ENCODE results near the gene TTI1.

Gene TTI1

DNA sequence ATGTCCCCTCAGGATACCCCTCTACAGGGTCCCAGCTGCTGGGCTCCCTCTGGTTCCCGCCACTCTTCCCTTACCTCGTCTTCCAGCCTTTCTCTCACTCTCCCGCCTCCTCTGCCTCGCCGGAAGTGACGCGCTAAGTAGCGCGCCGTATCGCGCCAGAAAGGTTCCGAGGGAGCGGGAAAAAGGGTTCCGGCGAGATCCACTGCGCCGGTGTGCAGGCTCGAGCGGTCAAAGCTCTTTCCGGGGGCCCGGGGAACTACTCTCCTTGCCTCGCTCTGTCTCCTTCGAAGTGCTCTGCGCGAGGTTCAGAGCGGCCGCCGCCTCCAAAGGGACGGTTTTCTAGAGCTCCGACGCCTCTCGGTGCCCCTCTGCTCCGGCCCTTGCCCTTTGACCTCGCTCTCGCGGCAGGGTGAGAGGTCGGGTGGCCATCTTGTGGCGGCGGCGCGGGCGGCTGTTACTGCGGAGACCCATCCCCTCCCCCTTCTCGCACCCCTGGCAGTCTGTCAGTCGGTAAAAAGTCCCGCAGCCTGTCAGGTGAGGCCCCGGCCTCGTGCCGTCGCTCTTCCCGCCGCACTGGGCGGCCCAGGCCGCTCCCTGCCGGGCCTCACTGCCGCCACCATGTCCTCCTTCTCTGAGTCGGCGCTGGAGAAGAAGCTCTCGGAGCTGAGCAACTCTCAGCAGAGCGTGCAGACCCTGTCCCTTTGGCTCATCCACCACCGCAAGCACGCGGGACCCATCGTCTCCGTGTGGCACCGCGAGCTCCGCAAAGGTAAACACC is at the start of gene TTI1, which contains the start of gene RPRD1B:
Gene TTI1, minus strand, starts transcription at position 127 of the 778 bp plus-strand sequence. CDS start 19,640 bp downstream, outside the sequence.
Gene RPRD1B, plus strand, starts transcription at position 417 of the 778 bp plus-strand sequence. Its CDS starts 202 bp downstream, at position 619.
- peak; percentile 78 to 83 for DNase-seq

DNA sequence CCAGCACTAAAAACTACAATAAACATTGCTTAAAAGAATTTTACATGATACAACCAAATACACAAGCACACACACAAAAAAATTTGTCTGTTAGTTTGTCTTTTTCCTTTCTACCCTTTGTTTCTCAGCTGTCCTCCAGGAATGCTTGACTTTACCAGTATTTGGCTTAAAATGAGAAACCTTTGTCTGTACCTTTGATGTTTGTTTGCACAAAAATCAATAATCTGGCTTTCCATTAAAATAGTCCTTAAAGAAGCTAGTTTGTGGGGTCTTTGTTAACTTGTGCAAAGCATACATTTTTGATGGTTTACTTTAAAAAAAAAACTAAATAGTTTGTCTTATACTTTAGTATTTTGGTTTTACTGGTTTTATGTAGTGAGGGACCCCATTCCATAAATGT is 49.6 kb upstream of the TTI1 start:
- DNase-seq: no peak

DNA sequence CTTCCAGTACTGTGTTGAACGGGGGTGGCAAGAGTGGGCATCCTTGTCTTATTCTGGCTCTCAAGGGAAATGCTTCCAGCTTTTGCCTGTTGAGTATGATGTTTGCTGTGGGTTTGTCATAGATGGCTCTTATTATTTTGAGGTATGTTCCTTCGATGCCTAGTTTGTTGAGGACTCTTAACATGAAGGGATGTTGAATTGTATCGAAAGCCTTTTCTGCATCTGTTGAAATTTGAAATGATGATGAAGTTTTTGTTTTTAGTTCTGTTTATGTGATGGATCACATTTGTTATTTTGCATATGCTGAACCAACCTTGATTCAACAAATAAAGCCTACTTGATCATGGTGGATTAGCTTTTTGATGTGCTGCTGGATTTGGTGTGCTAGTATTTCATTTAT is 48.3 kb upstream of the TTI1 start:
- DNase-seq: no peak

DNA sequence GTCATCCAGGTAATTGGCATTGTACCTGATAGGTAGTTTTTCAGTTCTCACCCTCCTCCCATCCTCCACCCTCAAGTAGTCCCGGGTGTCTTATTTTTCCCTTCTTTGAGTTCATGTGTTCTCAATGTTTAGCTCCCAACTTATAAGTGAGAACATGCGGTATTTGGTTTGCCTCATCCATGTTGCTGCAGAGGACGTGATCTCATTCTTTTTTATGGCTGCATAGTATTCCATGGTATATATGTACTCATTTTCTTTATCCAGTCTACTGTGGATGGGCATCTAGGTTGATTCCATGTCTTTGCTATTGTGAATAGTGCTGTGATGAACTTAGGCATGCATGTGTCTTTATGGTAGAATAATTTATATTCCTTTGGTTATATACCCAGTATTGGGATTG is 46.1 kb upstream of the TTI1 start:
- DNase-seq: no peak

DNA sequence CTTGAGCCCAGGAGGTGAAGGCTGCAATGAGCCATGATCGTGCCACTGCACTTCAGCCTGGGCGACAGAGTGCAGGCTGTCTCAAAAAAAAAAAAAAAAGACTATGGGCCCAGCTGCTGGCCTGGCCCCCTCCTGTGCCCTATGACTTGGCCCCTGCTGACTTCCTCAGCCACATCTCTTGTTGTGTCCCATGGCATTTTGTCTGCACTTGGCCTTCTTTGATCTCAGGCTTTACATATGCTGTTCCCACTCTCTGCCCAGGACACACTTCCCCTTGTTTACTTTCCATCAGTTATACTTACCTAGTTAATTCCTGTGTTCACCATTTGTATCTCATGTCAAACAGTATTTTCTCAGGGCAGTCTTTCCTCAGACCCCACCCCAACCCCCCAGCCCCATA is 44.8 kb upstream of the TTI1 start:
- no peak for DNase-seq

DNA sequence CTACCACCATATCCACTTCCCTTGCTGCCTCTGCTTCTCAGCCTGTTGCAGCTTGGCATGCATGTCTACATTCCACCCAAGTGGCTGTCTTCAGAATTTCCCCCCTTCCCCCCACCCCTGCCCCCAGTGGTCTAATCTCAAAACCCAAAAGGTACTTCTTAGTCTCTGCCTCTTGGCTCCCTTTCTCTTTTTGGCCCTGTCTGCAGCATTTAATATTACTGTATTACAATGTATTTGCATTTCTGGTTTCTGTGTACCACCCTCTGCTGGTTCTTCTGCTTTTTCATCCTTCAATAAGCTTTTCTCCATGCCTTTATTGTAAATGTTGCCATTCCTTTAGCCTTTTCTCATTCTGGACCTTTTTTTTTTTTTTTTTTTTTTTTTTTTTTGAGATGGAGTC is 43.3 kb upstream of the TTI1 start:
- no peak for DNase-seq

DNA sequence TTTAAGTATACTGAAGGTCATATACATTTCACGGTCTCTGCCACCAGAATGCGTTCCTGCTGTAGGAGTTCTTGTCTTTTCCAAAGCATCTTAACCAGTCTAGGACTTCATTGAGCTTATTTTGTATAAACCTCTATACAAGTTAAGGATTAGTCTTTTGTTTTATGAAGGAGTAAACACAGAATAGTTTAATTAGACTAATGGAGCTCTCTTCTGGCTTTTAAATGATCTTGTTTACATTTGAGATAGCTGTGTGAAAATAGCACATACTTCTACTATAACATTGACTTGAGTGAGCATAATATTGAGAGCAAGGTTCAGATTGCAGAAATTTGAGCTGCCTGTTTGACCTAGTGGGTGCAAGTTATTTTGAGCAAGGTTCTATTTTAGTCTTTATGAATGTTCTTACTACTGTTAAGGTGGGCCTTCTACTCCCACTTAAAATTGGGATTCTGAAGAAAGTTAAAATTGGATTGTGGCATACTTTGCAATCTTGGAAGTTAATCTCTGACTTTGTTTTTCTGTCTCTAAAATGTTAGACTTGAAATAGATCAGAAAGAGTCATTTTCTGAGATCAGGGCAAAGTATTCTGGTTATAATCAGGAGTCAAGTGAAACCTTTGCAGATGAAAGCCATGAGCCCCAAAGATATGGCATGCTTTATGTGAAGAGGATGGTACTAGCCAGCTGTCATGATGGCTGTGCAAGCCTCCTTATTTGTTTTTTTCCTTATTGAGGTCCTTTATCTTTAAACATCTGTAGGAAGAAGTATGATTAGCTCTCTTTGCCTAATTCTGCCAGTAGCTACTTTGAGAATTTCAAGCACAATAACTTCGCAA is 42.1 kb upstream of the TTI1 start:
- no peak for DNase-seq

DNA sequence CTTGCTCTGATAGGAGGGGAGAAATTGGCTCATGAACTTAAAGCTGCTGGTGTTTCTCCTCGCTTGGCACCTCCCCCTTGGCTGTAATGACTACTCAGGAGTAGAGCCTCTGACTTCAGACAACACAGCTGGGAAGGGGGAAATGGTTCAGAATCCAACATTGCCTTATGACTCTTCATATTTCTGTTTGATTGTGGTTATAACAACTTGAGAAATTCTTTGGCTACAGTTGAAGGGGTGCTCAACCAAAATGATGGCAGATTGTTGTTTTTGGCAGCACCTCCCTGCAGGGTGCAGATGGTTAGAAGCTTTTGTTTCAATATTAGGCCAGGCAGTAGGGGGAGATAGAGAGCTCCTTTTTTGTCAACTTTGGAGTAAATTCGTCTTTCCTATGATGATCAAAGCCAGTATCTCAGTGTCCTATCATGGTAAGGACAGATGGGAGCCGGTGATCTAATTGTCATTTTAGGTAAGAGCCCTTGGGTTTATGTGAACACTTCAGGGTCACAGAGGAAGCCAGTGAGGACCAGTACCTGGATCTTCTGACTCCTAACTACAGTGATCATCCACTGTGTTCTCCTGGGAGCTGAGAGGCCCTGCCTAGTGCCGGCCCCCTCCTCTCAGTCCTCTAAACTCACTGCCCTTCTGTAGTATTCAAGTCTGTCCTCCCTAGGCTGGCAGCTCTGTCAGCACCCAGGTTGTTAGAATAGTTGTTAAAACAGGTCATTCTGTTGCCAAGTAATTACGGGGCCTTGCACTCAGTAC is 40.2 kb upstream of the TTI1 start:
- peak; percentile 51 to 57 for DNase-seq

DNA sequence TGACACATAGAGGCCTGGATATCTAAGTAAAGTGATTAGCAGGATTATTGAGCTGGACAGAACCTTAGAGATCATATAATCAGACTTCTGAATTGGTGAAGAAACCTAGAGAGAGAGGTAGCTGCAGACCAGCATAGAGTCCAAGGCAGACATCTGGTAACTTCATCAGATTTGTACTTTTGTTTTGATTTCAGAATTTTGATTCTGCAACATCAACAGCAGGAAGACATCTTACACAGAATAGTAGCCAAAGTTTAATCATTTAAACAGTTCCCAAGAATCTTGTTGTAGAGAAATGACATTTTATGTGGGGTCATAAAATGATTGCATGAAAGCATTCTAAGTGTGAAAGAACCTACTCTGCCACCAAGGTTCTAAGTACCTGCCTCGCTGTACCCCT is 39.6 kb upstream of the TTI1 start:
- no peak for DNase-seq

DNA sequence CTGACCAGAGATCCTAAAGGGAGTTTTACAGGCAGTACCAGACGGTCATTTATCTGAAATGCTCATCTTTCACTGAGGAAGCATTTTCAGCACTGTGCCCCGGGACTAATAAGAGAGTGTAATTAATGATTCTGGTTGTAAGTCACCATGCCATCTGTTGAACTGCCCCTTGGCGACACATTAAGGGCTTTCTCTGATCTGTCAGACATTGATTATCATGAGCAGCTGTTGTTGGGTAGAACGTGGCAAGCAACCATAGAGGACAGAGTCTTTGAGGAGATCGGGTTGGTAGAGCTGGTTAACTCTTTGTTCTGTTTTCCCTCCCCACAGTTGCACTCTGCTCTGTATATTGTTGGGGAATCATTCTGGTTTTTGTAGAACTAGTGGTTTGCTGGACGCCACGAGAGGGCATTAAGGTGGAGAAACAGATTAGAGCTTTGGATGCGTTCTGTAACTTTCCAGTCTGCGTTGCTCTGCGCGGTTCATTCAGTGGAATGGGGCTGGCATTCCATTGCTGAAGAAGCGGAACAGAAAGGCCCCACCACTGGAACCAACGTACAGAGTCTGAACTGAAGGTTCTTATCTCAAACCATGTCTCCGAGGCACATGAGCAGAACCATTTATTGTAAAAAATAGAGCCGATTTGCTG is 34.6 kb upstream of the TTI1 start:
- DNase-seq: no peak

DNA sequence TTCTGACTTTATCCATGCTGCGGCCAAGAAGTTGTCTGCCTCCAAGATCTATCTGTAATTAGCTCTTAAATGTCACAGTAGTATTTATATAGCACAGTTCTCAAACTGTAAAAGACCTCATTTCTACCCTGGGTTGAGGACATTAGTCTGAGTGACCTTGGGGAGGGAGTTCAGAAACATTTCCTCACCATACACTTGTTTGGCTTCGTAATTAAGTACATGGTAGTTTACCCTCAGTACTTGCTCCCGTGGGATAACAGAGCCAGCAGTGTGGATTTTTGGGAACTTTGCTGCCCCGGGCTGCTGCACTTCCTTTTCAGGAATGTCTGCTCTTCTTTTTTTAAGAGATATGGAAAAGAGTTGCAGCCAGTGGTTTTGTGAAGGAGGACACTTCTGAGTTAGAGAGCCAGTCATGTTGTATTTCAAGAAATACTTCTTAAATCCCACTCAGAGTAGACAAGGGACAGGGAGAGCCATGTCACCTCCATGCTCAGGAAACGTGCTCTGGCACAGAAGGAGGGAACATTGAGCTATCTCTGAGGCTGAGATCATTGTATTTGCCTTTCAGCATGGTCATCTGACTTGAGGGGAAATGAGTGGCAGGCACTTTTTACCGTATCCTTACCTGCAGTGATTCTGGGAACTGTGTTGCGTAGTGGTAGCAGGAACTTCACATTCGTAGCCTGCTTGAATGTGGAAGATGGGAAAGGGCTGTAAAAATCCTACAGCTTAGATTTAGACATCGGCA is 33.9 kb upstream of the TTI1 start:
- DNase-seq: no peak

DNA sequence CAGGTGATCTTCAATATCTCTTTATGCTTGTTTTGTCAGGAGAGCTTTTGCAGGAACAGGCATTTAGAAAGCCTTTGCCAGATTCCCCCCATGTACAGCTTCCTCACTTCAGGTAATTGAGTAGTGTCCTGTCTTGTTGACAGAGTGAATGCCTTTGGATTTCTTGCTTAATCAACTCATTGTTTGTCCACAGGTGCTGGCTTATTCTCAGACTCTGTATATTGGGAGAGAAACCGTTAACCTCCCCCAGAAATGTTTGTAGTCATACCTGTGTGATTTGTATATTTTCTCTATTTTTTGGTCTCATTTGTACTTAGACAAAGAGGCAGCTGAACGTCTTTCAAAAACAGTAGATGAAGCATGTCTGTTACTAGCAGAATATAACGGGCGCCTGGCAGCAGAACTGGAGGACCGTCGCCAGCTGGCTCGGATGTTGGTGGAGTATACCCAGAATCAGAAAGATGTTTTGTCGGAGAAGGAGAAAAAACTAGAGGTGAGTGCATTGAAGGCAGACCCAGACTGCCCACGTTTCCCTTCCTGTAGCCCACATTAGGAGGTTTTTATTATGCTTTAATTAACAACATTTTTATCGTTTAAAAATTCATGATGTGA is 32.6 kb upstream of the TTI1 start:
- no peak for DNase-seq

DNA sequence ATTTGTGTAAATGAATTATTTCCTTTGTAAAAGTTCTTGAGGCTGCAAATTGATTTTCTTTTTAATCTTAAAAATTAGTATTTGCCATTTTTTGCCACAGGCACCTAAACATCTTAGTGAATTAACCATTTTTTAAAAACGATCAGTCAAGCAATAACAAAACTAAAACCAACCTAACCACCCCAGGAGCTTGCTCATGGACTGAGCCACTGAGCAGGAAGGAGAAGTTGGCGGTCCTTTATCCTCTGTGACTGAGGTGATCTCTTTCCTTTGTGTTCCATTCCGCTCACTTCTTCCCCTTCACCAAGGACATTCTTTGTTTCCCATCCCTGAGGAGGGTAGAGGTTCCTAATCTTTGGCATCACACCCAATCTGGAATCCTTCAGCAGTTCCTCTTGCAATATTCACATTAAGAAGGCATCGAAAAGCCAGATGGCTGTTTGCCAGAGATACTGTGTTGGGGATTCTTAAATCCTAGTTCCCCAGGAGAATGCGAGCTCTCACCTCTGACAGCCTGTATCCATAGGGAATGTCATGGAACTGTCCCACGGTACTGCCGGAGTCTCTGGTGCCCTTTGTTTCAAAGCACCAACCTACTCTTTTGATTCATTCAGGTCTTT is 30.8 kb upstream of the TTI1 start:
- DNase-seq: no peak

DNA sequence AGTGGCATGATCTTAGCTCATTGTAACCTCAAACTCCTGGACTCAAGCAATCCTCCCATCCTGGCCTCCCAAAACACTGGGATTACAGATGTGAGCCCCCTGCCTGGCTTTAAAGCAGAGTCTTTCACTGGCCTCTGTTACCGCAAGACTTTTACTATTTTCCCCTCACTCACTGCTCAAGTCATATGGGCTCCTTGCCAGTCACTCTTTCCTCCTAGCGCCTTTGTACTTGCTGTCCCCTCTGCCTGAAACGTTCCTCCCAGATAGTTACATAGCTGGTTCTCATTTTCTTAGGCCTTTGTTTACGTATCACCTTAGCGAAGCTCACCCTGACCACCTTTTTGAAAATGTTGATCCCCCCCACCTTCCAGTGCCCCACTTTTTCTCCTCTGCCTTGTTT is 29.6 kb upstream of the TTI1 start:
- no peak for DNase-seq

DNA sequence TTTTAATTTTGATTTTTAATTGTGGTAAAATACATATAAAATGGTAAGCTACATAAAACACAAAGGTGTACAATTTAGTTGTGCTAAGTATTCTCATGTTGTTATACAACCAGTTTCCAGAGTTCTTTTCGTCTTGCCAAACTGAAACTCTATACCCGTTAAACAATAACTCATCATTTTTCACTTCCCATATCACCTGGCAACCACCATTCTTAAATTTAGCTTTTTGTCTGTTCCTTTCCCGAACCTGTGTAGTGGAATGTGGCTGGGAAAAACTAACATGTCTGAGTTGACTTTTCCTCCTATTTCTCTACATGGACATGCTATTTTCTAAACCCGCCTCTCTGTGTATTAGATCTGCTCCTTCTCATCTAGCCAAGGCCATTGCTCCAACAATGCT is 27.9 kb upstream of the TTI1 start:
- DNase-seq: no peak

DNA sequence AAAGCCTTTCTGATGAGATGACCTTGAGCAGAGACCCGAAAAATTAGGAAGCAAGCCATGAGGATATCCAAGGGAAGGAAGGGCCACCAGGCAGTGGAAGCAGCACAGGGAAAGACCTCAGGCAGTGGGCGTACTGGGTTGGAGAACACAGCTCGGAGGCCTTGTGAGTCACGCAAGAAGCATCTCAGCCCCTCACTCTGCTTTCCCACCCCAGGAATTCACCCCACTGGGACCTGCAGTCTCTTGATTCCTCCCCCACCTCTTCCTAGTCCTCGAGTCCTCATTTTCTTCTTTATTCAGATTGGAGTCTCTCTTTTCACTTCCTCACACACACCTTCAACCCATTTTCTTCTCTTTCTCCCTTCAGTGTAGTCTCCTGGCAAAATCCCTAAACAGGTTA is 27.3 kb upstream of the TTI1 start:
- DNase-seq: no peak

DNA sequence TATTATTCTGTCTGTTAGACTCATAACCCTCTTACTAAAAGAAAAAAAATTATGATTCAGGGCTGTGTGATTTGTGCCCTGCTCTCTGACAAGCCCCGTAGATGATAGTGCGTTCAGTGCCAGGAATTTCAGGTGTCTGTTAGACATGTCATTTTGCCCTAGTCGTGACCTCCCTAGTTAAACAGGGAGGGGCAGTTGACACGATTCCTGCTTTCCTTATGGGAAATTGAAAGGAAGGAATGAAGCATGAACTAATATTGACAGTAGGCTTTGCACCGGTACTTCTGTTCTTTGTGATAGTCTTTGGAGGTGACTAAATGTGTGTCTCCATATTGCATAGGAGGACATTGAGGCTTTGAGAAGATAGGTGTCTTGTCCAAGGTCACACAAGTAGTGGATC is 26.6 kb upstream of the TTI1 start:
- no peak for DNase-seq

DNA sequence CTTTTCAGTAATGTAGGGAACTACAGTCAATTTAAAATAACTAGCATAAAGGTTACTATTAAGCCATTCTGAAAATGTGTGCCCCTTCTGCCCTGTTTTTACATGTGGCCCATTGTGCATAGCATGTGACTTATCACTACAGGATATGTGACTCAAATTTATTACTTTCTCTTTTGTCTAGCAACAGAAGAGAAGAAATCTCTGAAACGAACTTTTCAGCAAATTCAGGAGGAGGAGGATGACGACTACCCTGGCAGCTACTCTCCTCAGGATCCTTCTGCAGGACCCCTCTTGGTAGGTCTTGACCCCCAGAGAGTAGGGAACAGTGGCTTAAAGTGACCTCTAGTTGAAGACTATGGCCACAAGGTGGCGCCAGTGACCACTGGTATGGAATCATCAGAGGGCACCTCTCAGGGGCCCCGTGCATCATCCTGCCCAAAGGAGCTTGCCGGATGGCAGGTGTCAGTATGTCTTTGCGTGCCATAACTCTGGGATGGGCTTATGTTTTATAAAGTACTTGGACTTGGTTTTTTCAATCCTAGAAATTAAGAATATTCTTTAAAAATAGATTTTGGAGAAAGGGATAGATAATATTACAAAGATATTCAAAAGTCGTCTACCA is 24.2 kb upstream of the TTI1 start:
- DNase-seq: peak; percentile 45 to 60

DNA sequence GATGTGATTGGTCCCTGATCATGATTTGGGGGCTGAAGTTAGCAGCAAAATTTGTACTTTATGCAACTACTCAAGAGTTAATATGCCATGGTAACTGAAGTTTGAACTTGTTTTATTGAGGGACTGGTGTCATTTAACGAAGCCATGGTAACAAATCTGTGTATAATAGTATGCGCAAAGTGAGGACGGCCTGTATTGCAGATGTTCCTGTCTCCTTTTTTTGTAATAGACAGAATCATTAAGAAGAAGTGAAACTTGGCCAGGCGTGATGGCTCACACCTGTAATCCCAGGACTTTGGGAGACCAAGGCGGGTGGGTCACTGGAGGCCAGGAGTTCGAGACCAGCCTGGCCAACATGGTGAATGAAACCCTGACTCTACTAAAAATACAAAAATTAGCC is 22.6 kb upstream of the TTI1 start:
- no peak for DNase-seq

DNA sequence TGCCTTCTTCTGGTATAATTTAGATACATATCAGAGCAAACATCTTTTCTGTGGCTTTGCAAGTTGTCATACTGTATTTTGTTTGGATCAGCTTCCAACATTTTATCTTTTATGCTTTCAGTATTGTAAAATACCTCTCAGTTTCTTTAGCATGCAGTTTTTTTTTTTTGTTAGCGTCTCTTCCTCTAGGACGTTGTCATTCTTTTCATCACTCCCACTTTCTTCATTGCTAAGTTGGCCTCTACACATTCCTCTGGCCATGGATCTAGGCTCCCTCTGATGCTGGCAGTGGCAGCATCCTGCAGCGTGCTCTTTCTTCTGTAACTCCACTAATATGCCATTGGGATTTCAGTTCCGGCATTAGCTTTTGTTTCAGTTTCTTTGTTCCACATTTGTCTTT is 22.0 kb upstream of the TTI1 start:
- no peak for DNase-seq

DNA sequence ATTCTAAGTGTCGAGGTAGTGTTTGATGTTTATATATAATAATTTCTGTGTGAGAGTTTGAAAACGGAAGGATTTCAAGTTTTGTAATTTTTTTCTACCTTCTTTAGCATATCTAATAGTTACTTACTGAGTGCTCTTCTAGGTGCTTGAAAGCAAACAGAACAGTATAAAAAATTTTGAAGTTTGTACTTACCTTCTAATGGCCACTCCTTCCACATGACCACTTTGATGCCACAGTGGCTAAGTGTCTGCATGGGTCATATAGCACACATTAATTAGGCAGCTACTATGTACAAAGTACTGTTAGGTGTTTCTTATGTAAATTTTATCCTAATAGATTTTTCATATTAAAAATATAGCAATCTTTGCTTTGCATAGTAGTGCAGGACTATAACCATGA is 21.4 kb upstream of the TTI1 start:
- DNase-seq: no peak

Measured in AML-193 (cell line).